Activated CD4-positive, alpha-beta T cell treated with anti-CD3 and anti-CD28 coated beads, Interleukin-2, amount 50 U/mL, for 16 hours (primary cell): Measurements from ENCODE around the gene STK39.
"Not testable (repeated sequence)": the region's sequence is repeated elsewhere in the genome, so short reads cannot be mapped to it uniquely, and the experiment has no call there.

Experiments used
- DNase-seq: peaks from one replicate; pipeline ENCODE4 v3.0.0-alpha.2; 2020

The STK39 gene

DNA sequence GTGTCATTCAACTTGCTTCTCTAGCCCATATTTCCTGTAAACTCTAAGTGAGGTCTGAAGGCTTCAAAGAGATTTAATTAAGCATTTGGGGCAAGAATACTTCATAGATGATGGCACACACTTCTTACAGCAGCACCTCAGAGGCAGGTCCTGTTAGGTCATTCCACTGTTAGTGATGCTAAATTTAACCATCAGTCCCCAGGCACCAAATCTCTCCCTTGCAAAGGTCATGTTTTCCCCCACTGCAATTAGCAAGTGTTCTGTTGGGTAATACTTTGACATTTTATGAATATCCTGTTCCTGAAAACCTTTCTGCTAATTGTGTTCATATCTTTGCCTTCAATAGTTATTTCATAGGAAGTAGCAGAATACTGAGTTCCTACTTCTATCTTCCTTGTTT lies 117.0 kb downstream of the STK39 start:
- no peak for DNase-seq

DNA sequence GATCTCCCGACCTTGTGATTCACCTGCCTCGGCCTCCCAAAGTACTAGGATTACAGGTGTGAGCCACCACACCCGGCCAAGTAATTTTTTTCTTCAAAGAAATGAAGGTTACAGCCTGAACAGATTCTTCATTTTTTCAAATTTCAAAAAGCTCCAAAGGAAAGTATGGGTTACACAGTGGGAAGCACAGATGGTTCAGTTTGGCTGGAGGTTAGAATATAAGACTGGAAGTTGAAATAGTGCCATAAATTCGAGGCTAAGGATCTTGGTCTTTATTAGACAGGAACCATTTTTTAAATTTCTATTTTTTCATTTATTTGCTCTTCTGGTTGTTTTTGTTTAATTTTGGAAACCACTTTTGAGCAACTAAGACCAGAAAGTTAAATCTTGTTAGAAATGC lies 120.0 kb downstream of the STK39 start:
- no peak for DNase-seq

DNA sequence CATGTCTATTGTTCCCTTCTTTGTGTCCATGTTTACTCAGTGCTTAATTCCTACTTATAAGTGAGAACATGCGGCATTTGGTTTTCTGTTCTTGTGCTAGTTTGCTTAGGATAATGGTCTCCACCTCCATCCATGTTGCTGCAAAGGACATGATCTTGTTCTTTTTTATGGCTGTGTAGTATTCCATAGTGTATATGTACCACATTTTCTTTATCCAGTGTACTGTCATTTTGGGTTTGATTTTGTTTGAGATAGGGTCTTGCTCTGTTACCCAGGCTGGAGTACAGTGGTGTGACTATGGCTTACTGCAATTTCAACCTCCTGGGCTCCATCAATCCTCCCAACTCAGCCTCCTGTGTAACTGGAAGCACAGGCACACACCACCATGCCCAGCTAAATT lies 125.2 kb downstream of the STK39 start:
- not testable (repeated sequence) for DNase-seq

DNA sequence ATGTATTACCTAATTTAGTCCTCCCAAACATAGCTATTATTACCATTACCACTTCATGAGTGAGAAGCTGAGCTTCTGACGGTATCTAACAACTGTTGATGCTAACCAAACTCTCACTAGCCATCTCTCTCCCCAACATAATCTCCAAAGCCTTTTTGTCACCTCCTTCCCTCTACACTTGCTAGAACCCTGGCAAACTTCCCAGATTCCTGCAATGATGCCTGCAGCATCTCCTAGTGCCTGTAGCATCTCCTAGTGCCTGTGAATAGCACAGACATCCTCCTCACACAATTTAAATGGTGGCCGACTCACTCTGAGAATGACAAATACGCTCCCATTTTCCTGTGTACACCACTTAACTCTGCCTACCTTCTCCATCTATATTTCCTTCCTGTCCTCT lies 126.7 kb downstream of the STK39 start:
- no peak for DNase-seq

DNA sequence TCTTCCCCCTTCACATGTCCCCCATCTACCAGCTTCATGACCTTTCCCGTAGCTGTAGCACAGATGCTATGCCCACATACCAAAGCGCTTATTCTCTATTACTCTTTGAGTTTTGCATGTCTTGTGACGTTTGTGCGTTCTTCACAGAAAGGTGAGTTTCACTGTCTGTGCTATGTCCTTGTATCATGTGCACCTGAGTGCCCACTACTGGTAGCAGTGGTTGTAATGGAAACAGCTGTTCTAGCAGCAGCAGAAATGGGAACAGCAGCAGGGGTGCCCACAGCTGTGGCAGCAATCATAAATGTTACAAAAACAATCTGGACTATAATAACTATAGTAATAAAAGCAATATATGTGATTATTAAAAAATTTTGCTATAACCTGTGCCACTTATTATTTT lies 127.1 kb downstream of the STK39 start:
- DNase-seq, result no peak

DNA sequence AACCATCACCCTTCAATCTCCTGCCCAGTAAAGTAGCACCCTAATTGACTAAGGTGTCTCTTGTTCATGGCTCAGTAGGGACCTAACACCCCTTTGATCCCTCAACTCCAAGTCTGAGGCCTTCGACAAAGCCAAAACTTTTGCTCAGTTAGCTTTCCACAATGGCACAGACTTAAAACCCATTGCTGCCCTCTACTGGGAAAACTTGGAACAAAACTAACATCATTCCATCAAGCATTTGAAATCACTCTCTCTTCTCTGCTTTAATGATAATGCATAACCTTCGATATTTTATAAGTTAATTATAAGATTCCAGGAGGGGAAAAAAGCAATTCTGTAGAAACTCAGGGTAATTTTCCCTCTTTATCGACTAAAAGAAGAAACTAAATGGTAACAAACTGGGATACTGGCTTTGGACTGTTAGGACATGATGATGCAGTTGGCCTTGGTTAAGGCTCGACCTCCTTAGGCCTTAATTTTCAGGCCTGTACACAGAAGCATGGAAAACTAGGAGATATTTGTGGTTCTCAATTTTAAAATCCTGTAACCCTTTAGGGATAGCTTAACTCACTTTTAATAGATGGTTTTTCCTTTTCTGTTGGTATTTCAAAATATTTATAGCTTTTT lies 127.8 kb downstream of the STK39 start:
- peak; percentile 57 for DNase-seq

DNA sequence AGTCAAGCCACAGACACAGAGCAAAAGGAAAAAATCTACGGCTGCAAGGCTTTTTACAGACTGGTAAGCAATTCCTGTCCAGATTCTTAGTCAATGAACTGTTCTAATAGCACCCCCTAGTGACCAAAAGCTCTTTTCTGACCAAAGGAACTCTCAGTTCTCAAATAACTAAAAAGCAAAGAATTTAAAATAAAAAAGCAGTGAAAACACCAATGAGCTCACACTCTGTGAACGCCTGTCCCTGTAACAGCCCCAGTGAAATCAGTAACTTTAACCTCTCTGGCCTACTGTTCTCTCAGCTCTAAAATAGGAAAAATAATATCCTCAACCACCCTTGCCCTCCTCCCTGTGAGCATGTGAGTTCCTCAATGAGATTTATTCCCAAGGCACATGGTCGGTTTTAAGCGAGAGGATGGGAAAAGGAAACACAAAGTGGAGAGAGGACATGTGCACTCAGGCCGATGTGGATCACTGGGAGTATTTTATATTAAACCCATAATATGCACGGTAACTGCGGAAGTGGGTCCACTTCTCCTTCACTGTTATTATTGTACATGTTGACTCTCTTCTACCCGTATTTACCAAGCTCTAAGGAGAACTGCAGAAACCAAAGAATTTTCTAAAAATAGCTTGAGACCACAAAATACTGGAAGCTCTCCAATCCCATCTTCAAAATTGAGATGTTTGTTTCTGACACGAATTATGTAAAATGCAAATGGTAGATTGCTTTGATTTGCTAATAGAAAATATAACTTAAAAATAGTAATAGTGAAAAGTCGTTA lies 128.5 kb downstream of the STK39 start:
- peak; percentile 76 for DNase-seq

DNA sequence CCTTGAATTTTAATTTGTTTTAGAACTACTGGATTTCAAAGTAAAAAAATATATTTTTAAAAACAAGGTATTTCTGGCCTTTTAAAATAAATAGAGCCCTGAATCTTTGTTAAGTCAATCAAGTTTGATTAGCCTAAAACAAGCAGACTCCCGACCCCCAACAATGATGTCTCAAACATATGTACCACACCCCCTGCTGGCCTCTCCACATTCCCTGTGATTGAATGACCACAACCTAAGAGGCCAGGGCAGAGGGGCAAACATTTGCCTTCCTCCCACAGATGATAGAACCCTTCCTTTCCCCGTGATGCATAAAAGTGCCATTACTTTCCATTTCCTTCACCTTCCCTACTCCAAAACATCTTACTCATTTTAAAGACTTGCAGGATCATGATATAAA lies 130.9 kb downstream of the STK39 start:
- no peak for DNase-seq

DNA sequence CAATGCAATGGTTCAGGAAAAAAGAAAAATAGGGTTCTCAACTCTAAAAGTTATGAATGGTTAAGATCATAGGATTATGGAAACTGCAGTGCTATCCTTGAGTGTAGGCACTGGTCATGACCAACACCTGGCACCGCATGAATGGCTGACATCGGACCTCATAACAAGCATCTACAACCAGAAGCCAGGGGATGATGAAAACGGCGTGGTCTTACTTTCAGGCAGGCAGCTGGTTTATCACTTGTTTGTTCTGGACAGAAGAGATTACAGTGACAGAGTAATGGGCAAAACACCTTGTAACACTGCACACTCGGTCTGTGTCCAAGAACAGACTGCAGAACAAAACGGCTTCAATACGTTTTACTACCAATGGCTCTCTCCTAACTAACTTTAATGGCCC lies 132.8 kb downstream of the STK39 start:
- no peak for DNase-seq

DNA sequence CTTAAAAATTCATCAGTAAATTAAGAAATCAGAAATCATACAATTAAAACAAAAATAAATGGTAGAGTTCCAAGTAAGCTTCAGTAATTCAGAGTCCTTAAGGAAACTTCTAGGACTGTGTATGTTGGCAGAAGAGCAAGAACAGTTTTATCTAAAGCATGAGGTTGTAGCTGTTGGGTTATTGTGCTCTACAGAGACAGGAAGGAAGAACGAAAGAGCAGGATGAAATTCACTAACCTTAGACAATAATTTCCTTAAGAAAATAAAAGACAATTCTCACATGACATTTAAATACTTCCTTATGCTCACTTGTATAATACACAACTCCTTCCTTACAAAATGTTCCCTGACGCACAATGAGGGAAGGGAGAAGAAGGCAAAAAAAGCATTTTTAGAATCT lies 133.4 kb downstream of the STK39 start:
- no peak for DNase-seq

DNA sequence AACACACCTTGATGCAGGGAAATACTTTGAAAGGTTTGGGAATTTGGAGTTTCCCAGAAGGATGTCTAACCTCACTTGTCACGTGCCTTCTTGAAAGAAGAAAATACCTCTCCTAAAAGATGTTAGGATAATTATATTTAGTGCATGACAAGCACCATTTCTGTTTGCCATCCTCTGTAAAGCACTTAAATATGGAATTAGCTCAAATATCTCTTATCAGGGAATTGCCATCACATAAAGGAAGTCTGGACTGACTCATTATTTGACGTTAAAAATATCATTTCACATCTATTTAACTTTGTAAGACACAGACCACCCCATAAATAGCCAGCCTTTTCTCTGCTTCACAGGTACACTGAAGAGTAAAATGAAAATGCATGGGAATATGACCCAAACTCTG lies 140.1 kb downstream of the STK39 start:
- no peak for DNase-seq

DNA sequence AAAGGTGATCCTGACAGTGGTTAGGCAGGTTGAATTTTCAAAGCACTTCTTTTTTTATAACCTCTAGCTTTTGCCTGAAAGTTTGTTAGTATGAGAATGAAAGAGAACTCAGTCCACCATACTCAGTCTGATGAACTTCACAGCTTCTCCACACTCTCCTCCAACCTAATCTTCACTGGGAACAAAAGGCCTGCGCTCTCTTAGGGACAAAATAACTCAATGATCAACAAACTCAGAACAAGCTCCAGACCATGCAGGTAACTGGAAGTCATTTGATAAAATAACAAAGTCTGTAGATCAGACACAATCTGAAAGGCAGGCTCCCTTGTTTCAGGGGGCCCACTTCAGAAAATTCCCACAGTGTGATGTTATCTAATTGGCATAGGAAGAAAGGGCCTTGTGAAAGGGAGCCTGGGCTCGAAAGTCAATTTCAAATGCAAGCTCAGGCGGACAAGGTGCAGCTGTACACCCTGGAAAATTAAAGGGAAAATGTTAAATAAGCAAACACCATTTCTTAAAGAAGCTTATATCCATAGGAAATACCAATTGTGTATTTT lies 142.2 kb downstream of the STK39 start:
- DNase-seq, result no peak

DNA sequence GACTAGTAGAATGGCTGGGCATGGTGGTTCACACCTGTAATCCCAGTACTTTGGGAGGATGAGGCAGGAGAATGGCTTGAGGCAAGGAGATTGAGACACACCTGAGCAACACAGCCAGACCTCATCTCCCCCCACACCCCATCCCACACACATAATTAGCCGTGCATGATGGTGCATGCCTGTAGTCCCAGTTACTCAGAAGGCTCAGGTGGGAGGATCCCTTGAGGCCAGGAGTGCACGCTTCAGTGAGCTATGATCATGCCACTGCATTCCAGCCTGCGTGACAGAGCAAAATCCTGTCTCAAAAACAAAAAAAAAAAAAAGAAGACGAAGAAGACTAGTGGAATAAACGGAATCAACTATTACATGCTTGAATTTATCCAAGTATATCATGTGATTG lies 150.0 kb downstream of the STK39 start:
- DNase-seq, result no peak

DNA sequence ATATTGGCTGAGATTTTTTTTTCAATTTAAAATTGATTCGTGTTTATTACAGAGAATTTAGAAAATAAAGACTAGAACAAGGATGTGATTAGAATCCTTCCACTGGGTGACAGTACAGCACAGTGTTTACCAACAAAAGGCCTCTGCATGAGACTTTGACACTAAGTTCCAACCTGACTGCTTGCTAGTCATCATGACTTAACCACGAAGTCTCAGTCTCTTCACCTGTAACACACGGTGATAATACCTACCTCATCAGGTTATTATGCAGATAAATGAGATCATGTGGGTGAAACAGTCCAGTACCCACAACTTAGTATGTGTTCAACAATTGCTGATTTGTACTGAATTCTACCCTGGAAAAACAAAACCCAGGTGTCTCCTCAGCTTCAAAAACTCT lies 151.2 kb downstream of the STK39 start:
- DNase-seq, result no peak

DNA sequence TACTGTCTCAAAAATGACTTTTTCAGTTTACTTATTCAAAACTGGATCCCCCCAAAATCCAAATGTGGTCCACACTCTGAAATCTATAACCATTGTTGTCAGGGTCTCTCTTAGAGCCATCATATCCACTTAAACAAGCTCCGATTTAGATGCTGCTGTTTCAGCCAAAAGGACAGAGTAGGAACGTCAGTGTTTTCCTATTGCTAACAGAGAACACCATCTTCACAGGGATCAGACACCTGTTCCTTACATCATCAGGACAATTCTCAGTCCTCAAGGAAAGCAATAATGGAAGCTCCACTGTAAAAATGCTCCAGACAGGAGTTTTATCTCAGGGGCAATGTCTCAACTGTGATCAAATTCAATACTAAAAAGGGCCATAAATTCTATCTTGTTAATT lies 155.4 kb downstream of the STK39 start:
- no peak for DNase-seq

DNA sequence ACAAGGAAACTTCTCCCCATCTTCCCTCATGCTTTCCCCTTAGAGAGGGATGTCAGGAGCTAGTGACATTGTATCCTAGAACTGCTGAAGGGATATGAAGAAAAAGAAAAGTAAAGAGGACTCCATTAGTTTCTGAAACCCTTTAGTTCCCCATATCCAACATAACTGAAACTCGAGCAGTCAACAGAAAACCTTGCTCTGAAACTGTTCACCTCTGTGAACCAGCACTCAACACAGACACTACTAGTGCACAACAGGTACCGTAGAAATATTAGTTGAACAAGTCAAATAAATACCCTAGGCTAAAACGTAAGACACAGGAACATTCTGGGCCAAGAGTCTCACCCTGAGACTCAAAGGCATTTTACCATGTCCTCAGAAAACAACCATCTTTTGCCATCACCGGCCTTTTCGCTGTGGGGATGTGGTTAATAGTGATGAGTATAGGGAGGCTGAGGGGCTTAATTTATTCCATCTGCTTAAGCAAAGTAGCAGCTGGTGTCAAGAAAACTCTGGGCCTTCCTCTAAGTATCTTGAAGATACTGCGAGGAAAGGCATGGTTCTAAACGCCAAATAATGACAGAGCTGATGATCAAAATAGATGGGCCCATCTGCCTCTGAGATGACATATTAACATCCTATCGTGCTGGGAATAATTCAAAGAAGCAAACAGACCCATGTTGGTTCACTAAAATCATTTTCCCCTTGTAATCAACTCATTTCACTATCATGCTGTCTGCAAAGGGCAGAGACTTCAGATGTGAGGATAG lies 156.8 kb downstream of the STK39 start:
- no peak for DNase-seq

DNA sequence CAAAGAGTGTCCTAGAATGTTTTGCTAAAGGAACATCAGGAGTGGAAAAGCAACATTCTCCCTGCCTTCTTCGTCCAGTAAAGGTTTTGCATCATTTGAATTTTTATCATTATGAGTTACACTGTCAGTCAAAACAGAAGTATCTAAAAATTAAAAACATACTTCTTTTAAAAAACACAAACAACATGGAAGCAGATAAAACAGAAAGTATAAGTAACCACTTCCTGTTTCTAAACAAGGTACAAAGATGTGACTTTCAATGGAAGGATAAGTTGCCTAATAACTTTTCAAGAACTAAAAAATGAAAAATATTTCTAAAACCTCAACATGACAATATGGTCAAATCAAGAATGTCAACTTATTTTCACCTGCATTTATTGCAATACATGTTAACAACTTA lies 158.2 kb downstream of the STK39 start:
- DNase-seq, result peak; percentile 17

DNA sequence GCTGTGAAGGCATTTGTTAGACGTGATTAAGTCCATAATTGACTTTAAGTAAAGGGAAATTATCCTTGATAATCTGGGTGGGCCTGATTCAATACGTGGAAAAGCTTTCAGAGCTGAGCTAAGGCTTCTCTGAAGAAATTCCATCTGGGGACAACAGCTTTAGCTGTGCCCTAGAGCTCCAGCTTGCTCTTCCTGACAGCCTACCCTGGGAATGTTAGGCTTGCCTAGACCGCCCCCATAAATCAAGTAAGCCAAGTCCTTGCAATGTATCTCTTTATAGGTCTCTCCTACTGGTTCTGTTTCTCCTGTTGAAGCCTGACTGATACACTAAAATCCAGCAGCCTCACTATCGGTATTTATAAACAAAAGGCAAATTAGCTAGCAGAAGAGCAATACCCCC lies 160.0 kb downstream of the STK39 start:
- no peak for DNase-seq

DNA sequence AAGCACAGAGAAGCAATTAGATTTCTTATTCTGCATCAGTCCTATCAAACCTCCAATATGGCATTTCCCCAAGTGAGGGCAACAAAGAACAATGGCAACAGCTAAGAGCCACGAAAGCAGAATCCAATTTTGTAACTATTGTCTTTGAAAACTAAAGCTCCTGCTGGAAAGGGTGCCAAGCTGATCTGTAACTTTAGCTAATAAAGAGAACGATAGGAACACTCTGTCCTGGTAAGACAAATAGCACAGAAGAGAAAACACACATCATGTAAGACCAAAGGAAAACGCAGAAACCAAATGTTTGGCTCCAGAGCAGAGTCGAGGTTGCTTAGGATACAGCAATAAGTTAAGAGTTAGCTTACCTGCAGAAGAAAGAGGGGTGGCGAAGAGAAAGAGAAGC lies 160.5 kb downstream of the STK39 start:
- no peak for DNase-seq

DNA sequence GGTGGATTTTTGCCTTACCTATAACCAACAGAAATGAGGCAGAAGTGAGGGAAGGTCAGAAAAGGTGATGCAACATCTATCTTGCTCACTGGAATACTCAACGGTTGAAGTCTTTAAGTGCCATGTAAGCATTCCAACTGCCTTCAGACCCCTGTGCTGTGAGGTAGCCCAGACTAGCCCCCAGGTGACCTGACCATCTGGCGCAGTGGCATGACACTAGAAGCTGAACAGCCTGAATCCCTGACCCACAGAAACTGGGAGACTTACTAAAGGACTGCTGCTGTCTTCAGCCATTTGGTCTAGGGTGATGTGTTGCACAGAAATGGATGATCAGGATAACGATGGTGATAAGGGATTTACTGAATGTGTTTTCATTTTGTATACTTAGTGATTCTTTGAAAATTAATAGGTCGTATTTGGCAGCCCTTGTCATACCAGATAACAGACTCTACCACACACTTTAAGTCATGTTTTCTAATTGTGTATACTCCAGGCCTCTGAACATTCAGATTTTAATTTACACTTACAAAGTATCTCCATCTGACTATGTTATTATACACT lies 161.5 kb downstream of the STK39 start:
- no peak for DNase-seq

DNA sequence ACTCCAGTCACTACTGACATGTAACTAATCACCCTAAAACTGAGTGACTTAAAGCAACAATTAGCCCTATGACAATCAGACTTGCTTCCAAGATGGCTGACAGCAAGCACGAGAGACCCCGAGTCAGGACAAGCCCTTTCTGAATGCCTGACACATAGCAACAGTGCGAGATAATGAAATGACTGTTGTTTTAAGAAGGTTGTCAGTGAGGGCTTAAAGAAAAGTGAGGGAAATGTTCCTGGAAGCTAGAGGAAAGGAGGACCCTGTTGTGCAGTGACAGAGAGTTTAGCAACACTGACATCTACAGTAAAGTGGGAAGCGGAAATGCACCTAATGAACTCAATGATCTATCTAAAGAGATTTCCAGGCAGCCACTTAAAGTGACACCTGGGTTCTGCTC lies 163.1 kb downstream of the STK39 start:
- DNase-seq, result no peak

DNA sequence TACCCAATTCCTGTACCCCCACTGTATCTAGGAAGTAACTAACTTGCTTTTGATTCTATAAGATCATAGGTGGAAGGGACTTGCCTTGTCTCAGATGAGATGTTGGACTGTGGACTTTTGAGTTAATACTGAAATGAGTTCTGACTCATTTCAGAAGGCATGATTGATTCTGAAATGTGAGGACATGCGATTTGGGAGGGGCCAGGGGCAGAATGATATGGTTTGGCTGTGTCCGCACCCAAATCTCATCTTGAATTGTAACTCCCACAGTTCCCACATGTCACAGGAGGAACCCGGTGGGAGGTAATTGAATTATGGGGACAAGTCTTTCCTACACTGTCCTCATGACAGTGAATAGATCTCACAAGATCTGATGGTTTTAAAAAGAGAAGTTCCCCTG lies 165.9 kb downstream of the STK39 start:
- peak; percentile 60 for DNase-seq

DNA sequence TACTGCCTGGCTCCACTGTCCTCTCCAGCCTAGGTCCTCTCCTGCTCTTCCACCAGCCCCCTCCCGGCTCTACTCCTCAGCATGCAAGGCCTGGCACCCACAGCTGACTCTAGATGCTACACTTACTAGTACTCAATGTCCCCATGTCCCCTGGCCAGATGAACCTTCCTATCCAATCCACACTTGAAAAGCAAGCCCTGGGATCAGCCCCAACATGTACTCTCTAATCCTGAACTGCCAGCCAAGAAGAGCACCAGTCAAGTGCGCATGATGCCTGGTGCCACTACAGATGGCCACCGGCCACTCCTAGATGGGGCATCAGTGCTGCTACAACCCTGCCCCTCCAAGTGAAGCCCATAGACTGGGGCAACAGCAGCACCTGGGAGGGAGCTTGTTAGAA lies 168.2 kb downstream of the STK39 start:
- no peak for DNase-seq

DNA sequence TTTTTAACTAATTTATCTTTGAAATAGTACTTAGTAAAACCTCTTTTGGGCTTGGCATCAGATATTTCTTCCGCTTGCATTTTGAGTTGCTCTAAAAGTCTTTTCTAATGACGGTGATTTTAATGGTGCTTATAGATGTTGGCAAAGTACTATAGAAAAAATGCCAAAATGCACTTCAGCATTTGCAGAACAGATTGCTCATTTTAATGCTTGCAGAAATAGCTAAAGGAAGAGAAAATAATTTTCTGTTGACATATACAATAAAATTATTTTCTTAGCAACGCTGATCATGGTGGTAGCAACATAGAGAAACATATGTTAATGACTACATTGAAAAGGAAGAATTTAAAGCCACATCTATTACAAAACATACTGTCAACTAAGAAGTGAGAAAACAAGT lies 170.7 kb downstream of the STK39 start:
- DNase-seq, result no peak
